Spleen (tissue), 7 donors: ENCODE measurements around the gene PLG.

Experiments used
- POLR2A ChIP-seq, 3 donors: fragments of 450-650 bp; IDR thresholded peaks; one replicate each; pipeline ENCODE4 v1.5.1; 2017; ENCODE audit warnings: antibody characterized with exemption in 3 of 3, mild to moderate bottlenecking in 1 of 3
- TF ChIP-seq, protein P1 (sequence below), 11 experiments: fragments of 200-600 bp in 7 of 11; fragments of 450-650 bp in 4 of 11; sonication (generic) in 4 of 11; IDR thresholded peaks in 8 of 11; conservative IDR thresholded peaks in 3 of 11; 1 replicate in 7 of 11; 2 replicates in 4 of 11; pipeline versions ENCODE4 v1.4.0 to v1.8.0; 2016 to 2021; ENCODE audit warnings: antibody characterized with exemption in 11 of 11, inconsistent platforms in 4 of 11, mild to moderate bottlenecking in 1 of 11
- donor health status: DM: no; HTN: no; CAD: no; lungs with moderate emphysema.
- donor health status: DM: no; HTN: no; CAD: no.
- donor health status: DM: no; HTN: no; CAD: no.

- TF ChIP-seq, protein P1, sequence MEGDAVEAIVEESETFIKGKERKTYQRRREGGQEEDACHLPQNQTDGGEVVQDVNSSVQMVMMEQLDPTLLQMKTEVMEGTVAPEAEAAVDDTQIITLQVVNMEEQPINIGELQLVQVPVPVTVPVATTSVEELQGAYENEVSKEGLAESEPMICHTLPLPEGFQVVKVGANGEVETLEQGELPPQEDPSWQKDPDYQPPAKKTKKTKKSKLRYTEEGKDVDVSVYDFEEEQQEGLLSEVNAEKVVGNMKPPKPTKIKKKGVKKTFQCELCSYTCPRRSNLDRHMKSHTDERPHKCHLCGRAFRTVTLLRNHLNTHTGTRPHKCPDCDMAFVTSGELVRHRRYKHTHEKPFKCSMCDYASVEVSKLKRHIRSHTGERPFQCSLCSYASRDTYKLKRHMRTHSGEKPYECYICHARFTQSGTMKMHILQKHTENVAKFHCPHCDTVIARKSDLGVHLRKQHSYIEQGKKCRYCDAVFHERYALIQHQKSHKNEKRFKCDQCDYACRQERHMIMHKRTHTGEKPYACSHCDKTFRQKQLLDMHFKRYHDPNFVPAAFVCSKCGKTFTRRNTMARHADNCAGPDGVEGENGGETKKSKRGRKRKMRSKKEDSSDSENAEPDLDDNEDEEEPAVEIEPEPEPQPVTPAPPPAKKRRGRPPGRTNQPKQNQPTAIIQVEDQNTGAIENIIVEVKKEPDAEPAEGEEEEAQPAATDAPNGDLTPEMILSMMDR (IDR thresholded peaks at IDR 0.05 in 8 of 11, conservative IDR thresholded peaks at IDR 0.05 in 3 of 11): no peak
- no peak for TF ChIP-seq POLR2A (IDR thresholded peaks at IDR 0.05)
Observed at GRCh38 chr6:160775792-160776580, 73.9 kb downstream of the PLG start.
